Suppressor macrophage (primary cell): Measurements from ENCODE around the gene GOLGA3.
"Not testable (repeated sequence)": the region's sequence is repeated elsewhere in the genome, so short reads cannot be mapped to it uniquely, and the experiment has no call there.

Experiments
- DNase-seq, 4 experiments: peaks; one replicate each; pipeline ENCODE4 v3.0.0-alpha.2; 2020 to 2022

GOLGA3 gene

DNA sequence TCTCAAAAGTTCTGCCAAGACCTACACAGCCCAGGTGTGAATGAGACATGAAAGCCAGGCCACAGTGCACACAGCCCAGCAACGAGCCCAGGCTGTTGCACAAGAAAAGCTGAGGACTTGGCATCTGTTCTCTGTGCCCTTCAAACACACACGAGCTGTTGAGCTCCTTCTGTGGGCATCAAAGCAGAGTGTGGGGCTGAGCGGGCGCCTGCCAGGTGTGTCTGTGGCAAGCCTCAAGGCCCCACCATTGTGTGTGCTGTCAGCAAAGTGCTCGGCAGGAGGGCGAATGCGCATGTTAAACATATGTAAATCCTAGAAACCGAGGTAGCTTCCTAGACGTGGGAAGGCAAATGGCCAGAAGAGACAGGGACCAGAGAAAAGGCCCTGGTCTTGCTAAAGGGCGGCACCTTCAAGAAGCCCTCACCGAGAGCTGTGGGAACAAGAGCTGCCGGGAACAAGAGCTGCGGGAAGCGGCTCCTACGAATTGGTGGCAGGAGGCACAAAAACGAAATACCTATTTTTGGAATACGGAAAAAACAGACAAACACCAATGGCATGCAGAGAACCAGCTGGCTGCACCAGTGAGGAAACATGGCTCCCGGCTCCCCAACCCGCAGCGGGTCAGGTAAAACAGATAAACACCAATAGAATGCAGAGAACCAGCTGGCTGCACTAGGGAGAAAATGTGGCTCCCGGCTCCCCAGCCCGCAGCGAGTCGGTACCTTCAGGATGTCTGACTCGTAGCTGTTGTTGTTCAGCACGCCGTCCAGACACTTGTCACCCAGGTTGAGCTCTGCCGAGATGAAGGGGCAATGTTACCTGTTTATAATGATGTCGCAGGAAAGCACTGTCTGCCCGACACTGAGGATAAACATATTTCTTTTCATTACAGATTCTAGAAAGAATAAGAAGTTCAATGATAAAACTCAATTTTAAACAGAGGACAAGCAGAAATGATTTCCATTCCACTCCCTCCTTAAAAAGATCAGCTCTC, 19.0 kb upstream of the GOLGA3 start:
- no peak for DNase-seq

- DNase-seq = not testable (repeated sequence)
Observed at GRCh38 chr12:132844681-132845080, 16.0 kb upstream of the GOLGA3 start.

GRCh38 chr12:132842449-132843045, 13.9 kb upstream of the GOLGA3 start:
- DNase-seq = no peak

- no peak for DNase-seq
Observed at GRCh38 chr12:132841151-132841550, 12.5 kb upstream of the GOLGA3 start.

DNA sequence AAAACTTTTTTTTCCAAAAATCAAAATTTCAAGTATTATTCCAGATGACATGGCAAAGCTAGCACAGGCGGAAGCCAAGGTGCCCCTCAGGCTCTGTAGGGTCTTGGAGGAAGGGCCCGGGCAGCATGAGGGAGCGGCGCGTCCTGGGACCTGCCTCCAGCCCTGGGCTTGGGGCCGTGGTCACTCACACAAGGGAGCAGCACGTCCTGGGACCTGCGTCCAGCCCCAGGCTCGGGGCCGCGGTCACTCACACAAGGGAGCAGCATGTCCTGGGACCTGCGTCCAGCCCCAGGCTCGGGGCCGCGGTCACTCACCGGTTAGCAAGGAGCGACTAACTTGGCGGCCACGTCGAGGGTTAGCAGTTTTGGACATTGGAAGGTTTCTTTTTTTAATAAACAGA, 11.9 kb upstream of the GOLGA3 start:
- DNase-seq = no peak

DNA sequence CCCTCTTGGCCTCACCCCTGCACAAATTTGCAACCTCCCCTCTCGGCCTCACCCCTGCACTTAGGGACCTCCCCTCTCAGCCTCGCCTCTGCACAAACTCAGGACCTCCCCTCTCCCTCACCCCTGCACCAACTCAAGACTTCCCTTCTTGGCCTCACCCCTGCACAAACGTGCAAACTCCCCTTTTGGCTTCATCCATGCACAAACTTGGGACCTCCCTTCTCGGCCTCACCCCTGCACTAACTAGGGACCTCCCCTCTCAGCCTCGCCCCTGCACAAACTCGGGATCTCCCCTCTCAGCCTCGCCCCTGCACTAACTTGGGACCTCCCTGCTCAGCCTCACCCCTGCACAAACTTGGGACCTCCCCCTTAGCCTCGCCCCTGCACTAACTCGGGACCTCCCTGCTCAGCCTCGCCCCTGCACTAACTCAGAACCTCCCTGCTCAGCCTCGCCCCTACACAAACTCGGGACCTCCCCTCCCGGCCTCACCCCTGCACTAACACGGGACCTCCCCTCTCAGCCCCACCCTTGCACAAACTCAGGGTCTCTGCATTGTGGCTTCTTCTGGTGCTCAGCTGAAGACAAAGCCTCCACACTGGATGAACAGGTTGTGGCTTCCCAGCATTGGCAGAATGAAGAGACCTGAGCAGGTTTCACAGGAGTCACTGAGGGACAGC, 11.0 kb upstream of the GOLGA3 start:
- DNase-seq = no peak

DNA sequence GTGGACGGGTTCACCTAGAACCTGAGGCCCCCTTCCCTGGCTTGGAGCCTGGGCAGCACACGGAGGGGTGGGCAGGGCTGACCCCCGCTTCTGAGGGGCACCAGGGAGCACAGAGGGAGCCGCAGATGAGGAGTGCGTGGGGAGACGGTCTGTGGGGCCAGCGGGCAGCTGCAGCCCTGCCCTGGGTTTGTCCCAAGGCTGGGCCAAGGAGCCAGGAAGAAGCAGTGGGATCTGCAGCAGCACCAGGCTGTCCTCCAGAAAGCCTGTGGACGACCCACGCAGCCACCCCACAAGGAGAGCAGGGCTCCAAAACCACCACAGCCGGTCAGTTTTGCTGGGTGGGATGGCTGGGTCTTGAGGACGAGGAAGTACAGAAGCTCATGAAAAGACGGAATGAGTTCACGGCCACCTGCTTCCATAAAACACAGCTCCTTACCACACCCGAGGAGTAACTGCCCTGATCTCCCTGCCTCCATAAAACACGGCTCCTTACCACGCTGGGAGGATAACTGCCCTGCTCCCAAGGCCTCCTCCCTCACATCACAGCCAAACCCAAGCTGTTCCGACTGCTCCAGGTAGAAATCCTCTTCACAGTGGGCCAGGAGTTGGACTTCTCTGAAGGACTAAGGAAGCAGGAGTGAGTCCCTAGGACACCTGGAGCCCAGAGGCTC, 9.9 kb upstream of the GOLGA3 start:
- no peak for DNase-seq

GRCh38 chr12:132837693-132838409, 9.2 kb upstream of the GOLGA3 start:
- no peak for DNase-seq

DNA sequence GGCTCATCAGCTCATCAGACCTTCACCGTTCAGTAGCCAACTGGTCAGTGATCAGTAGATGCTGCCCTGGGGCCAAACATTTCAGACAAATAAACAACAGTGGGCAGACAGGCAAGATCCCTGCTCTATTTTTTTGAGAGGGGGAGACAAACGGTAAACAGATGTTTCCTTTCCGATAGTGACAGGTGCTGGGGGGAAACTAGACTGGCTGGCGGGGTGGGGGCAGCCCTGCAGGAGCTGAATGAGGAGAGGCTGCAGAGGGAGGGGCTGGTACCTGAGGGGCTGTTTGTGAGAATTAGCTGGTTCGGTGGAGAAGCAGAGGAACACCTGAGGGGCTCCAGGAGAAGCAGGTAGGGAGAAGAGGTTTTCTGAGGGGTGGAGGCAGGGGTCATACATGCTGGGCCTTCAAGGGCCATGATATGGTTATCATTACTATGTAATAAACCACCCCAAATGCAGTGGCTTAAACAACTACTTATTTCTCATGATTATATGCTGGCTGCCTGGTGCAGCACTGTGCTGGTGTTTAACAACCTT, 8.2 kb upstream of the GOLGA3 start:
- DNase-seq = no peak

DNA sequence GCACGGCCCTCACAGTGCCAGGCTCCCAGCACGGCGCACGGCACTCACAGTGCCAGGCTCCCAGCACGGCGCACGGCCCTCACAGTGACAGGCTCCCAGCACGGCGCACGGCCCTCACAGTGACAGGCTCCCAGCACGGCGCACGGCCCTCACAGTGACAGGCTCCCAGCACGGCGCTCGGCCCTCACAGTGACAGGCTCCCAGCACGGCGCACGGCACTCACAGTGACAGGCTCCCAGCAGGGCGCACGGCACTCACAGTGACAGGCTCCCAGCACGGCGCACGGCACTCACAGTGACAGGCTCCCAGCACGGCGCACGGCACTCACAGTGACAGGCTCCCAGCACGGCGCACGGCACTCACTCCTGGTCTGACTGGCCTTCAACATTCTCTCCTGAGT, 7.6 kb upstream of the GOLGA3 start:
- not testable (repeated sequence) for DNase-seq

- DNase-seq = no peak
Observed at GRCh38 chr12:132835076-132836025, 6.7 kb upstream of the GOLGA3 start.

DNA sequence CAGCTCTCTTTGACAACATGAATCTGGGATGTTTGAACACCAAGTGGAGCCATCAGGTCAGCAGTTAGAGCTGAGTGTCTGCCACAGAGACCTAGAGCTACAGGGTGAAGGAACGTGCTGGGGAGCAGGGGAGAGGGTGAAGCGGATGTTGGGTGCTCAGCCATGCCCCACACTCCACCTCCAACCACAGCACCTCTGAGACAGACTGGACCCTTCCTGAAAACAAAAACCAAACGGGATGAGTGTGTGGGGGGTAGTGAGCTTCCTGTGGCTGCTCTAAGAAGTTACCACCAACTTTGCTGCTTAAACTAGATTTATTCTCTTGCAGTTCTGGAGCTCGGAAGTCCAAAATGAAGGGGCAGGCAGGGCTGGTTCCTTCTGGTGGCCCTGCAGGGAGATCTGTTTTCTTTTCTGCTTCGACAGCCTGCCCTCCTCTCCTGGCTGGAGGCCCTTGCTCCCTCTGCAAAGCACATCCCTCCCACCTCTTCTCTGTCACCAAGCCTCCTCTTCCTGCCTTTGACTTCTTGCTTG, 5.6 kb upstream of the GOLGA3 start:
- DNase-seq = no peak

DNA sequence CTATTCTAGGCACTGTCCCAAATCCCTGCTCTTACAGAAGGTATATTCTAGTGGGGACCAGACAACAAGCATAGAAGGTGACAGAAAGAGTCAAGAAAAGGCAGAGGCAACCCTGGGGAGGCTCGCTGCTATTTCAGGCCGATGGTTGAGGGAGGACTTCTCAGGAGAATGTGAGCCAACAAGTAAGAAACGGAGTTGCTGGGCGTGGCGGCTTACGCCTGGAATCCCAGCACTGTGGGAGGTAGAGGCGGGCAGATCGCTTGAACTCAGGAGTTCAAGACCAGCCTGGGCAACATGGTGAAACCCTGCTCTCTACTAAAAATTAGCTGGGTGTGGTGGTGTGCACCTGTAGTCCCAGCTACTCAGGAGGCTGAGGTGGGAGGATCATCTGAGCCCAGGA, 4.7 kb upstream of the GOLGA3 start:
- no peak for DNase-seq

DNA sequence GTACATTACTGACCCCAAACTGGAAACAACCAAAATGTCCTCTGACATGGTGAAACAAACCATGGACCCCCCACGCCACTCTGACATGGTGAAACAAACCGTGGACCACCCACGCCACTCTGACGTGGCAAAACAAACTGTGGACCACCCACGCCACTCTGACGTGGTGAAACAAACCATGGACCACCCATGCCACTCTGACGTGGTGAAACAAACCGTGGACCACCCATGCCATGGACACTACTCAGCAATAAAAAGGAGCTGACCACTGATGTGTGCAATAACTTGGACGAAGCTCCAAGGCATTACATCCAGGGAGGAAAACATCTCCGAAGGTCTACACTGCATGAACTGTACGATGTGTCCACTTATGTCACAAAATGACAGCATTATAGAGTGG, 3.1 kb upstream of the GOLGA3 start:
- no peak for DNase-seq

GRCh38 chr12:132827763-132828703, 636 bp downstream of the GOLGA3 start:
- peak; percentile 67 to 80 (median 77) for DNase-seq

DNA sequence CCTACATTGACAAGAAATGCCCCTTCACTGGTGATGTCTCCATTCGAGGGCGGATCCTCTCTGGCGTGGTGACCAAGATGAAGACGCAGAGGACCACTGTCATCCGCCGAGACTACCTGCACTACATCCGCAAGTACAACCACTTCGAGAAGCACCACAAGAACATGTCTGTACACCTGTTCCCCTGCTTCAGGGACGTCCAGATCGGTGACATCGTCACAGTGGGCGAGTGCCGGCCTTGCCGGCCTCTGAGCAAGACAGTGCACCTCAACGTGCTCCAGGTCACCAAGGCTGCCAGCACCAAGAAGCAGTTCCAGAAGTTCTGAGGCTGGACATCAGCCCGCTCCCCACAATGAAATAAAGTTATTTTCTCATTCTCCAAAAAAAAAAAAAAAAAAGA, 2.8 kb downstream of the GOLGA3 start:
- no peak for DNase-seq

GRCh38 chr12:132825089-132825488, 3.6 kb downstream of the GOLGA3 start:
- no peak for DNase-seq

- peak in 3 of 4 experiments; percentile 22 to 37 (median 29) for DNase-seq
Observed at GRCh38 chr12:132824053-132824452, 4.6 kb downstream of the GOLGA3 start.

DNA sequence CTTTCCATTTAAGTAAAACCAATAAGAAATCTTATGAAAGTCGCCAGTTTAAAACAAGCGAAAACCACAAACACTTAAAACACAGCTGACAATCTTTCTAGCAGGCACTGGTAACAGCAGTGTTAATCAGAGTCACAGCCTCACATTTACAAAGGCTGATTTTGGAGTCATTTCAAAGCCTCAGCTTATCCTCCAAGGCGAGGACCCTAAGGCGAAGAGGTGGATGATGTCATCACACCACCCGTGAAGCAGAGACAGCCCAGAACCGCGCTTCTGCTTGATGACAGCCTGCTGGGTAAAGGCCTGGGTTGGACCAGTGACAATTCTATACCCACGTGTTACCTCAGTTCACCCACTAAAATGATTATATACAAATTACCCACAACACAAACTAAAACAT, 10.1 kb downstream of the GOLGA3 start:
- no peak for DNase-seq
